PC-3 (cell line): ENCODE results near the gene SIK1.
"Not testable (repeated sequence)": the region's sequence is repeated elsewhere in the genome, so short reads cannot be mapped to it uniquely, and the experiment has no call there.

Source experiments
- CTCF ChIP-seq: fragments of 300-600 bp; sonication (generic); conservative IDR thresholded peaks from 2 replicates; pipeline ENCODE4 v1.5.1; 2017; ENCODE audit warnings: antibody characterized with exemption, low read depth, mild to moderate bottlenecking, low read length
- EZH2 ChIP-seq: fragments of 300-600 bp; sonication (generic); IDR thresholded peaks from one replicate; pipeline ENCODE4 v1.6.1; 2017; ENCODE audit warnings: antibody characterized with exemption, mild to moderate bottlenecking, low read length; ENCODE audit not compliant: unreplicated experiment
- EZH2phosphoT487 ChIP-seq: fragments of 300-600 bp; sonication (generic); IDR thresholded peaks from 2 replicates; pipeline ENCODE4 v1.6.1; 2018; ENCODE audit warnings: mild to moderate bottlenecking, antibody characterized with exemption, low read length, borderline replicate concordance

DNA sequence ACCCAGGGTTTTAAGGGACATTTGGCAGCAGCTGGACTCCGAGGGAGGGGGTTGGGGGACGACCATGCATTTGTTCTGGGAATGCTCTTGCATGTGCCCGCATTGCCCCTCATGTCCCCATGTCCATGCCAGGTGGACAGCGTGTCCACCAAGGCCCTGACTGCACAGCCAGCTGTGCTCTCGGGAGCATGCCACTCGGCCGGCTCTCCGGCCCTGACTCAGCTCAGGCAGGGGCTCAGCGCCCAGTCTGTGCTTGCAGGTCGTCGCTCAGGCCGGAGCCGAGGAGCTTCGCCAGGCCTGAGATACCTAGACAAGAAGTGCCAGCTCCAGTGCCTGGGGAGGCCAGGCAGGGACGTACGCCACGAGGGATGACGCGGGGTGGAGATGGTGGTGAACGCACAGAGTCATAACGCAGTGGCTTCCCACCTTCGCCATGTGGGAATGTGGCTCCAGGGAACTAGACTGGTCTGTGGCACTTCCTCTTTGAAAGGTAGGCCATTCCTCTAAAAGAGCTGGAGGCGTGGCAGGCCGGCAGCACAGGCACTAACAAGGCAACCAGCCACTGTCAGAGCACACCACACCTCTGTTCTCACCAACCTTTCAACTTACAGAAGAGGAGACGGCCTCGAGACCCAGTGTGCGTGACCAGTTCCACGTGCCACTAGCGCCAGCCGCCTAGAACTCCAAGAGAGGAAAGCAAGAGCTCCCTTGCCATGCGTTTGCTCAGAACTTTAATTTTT lies 43.0 kb upstream of the SIK1 start:
- not testable (repeated sequence) for TF ChIP-seq CTCF, EZH2, EZH2phosphoT487
